Renal cortical epithelial cell (primary cell): Measurements from ENCODE around the gene BARHL2. TPM values are rescaled to one million over a fixed set of nuclear protein-coding genes. Genes with fewer than 3 reads are reported as not detected.

Experiments
- DNase-seq: peaks from one replicate; pipeline ENCODE4 v3.0.0-alpha.2; 2011; ENCODE audit warnings: low read depth
- total RNA-seq: library from RNA; depleted of rRNA; stranded (reverse); fragments of >200 nt; gene quantifications from 2 replicates; pipeline ENCODE4 v1.2.3, GENCODE V29; 2014

Gene BARHL2
- total RNA-seq, 1 donor from 2014 or later: not detected

DNA sequence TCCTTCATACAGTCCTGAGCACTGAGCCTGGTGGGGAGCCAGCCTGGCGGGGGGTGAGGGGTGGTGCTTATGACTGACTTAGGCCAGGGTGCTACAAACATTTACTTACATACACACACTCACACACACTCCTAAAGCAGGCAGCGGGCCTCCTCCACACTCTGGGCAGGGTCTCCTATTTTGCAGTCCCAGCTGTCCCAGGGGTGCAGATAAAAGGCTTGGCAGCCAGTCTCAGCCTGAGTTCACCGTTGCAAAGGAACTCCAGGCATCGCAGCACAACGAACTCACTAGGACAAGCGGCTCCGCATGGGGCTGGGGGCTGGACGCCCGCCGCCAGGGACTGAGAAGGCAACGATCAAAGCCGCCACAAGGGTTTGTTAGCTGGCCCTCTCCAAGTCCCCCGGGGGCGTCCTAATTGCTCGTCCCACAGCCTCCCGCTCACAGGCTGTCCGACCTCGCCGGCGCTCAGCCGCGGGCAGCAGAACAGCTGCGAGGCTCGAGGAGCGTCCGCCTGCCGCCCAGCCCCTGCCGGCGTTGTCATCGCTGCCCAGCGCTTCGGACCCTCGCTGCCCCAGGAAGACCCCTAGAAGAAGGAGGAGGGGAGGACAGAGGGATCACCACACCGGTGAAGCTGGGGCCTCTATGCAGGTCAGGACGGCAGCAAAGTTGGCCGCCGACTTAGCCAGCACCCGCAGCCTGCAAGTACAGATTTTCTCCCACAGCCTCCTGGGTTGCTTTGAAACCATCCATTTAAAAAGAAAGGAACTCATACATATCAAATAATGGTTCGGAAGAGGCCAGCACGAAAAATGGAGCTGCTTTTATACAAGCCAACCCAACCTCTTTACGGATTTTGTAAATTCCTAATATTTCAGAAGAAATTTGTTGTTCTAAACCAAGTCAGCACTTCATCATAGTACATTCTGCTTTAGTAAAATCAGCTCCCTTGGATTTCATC lies 6.2 kb downstream of the BARHL2 start:
- no peak for DNase-seq

DNA sequence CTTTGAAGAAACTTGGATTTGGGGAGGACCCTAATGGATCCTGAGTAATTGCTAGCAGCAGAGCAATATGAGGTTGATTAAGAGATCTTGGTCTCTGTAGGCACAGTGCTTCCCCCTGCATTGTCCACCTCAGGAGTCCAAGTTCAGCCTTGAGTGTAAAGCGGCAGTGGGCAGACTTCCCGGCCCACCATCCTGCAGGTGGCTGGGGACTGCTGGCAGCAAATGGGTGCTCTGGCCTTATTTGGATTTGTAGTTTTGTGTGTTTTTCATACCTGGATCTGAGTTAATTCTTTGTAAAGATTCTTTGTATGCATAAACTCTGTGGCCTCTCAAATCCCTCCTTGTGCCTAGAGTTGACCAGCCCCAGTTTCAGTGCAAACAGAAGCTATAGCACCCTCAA lies 7.6 kb downstream of the BARHL2 start:
- no peak for DNase-seq

DNA sequence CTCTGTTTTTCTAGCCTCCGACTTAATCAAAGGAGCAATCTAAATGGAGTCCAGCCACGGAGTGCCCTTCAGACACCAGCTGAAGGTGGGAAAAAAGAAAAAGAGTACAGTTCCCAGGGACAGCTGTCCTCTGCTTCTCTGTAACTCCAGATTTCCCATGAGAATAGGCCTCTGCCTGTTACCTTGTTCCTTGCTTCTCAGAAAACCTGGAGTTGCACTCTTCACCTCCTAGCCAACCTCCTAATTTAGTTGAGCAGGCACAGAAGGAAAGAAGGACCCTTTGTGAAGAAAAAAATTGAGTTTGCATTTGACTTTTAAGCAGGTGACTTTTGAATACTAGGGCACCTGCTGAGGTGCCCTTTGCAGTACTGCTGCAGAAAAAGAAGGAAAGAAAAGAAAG lies 8.3 kb downstream of the BARHL2 start:
- DNase-seq: no peak

DNA sequence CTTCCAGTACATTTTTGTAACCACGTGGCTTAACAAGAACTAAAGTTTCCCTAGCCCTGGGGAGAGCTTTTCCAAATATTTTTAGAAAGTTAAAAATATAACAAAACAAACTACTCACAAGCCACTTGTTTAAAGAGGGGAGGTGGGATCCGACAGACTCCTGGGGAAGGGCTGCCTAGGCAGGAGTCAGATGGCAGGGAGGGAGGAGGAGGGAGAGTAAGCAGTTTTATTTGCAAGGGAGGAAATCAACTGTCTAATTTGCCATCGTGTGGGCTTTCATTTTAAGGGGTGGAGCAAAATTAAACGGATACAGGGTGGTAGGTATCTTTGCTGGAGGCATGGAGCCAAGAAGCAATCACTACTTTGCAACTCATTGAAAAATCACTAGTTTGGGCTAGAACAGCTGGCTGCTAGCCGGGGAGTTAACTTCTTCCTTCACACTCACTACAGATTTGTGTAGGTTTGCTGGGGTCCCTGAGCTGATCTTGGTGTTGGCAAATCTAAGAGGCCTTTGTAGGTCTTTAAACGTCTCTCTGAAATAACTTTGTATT lies 8.8 kb downstream of the BARHL2 start:
- no peak for DNase-seq

DNA sequence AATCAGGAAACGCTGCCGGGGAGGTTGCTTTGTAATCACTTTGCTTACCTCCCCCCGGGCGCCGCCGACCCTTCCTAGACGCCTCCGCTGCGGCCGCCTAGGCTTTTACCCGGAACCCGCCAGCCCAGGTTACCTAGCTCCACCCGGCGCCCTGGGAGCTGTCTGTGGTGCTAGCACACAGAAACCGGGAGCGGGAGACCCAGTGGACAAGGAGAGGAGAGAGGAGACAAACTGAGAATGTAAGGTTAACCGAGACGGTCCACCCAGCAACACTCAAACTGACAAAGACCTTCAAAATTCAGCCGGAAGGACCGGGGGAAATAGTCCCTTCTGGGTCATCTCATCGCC lies 9.8 kb downstream of the BARHL2 start:
- DNase-seq: peak; percentile 29

DNA sequence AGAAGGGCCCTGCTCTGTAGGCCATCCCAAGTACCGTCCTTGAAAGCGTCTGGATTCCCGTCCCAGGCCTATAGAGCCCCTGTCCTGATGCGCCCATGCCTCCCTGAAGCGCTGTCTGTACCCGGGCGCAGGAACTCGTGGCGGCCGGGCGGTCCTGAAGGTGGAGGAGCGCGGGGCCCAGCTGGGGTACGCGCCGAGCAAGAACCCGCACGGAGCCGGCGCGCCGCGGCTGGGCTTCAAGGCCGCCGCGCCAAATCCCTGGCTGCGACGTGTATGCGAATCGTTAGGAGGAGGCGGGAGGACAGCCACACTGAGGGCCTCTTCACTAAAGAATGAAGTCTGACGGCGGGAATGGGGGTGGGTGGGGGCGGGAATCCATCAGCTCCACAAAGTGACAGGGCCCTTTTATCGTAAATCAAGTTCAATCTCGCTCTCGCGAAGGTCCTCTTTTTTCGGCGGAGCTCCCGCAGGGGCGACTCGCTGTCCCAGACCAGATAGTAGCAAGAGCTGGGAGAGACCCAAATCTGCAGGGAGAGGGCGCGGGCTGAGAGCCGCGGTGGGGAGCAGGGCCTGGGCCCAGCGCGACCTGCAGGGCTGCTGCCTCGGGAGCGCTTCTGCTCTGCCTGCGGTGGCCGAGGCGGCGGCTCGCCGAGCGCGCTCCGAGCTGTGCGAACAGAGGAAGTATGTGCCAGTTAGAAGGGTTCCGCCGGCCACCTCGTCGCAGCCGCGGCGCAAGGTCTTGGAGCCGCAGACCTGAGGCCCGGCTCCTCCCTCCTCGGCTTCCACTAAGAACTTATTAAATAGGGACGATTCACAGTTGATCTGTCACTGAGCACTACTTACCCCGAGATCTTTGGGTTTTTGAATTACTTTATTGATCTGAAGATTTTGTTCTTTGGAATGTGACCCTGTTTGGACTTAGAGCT lies 10.4 kb downstream of the BARHL2 start:
- peak; percentile 1 for DNase-seq

DNA sequence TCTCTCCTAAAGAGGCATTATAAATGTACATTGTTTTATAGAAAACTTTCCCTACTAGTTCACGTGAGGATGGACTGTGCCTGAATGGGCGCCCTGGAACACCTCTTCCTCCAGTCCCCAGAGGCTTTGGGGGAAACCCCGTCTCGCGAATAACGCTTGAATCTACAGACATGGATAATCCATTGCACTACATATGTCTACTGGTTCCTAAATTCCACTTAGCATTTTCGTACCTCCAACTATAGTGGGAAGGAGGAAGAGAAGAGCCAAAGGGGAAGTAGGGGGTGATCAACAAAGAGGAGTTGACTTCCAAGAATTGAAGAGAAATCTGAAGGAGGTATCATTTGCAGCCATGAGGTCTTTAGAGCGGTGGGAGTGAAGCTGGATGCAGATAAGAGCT lies 11.1 kb downstream of the BARHL2 start:
- DNase-seq: no peak

DNA sequence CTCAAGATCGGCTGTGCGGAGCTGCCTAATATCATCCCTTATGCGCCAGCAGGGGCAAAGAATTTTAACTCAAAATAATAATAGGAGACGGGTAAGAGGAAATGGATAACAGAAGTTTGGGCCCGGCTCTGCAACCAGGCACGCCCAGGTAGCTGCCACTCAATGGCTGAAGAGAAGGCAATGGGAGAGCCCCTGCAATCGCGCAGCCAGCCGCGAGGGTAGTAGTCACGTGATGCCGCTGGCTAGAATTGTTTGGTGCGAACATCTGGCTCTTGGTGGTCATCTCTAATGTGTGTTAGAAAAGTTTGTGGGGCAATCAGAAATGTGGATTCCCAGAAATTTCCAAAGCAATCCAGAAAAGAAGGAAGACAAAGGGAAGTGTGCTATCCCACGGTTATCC lies 12.3 kb downstream of the BARHL2 start:
- no peak for DNase-seq

DNA sequence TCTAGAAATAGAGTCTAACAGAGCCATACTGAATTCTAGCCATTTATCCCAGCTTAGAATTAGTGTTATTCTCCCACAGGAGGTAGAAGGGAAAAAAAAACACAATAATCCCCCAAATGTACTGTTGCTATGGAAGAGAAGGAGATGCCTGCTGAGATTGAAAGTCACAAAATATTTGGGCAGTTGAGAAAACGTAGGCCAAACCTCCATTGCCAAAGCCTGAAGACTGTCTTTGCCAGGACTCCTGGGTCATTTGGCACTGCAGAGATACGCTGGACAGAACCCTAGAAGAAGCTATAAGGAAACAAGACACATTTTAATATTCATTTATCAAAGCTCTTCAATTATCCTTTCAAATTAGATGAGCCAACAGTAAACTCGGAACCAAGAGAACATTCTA lies 22.3 kb downstream of the BARHL2 start:
- DNase-seq: no peak

DNA sequence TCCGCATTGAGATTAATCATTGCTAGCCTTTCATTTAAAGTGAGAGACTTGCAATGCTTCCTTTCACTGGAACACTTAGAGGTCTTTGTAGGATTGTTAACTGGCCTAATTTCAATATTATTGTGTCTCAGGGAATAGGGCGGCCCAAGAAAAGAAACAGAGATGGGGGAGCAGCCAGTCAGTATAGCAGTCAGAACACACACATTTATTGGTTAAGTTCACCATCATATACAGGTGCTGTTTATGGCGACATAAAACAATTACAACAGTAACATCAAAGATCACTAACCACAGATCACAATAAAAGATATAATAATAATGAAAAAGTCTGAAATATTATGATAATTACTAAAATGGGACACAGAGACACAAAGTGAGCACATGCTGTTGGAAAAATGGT lies 29.4 kb downstream of the BARHL2 start:
- DNase-seq: no peak

DNA sequence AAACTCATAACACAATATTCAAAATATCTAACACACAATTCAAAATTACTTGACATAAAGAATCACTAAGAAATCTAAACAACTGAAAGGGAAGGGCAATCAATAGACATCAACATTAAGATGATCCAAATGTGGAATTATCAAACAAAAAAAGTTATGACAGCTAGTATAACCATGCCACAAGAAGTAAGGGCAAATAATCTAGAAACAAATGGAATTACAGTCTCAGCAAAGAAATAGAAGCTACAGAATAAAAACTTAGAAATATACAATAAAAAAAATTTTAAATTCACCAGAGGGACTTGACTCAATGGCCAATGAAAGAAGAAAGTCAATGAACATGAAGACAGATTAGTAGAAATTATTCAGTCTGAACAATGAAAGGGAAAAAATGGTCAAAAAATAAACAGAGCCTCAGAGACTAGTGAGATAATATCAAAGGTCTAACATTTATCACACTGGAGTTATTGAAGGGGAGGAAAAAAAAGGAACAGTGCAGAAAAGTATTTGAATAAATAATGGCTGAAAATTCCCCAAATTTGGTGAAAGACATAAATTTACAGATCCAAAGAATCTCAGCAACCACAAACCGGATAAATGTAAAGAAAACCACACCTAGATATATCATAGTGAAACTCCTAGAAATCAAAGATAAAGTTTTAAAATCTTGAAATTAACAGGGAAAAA lies 41.8 kb downstream of the BARHL2 start:
- no peak for DNase-seq

DNA sequence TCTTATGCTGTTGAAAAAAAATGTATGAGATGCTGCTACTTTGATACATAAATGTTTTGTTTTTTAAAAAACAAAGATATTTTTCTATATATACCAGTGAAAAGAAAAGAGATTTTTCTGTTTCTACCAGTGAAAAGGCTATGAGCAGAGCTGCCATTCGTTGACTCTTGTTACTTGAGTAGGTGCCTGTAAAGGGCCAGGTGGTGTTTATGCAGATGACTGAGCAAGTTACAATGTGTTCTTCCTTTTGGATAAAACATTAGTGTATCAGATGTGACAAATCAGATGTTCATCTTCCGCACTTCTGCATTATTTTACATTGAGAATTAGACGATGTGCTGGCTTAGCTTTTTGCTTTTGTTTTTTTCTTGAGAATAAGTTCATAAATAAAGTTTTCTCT lies 45.4 kb downstream of the BARHL2 start:
- DNase-seq: no peak

DNA sequence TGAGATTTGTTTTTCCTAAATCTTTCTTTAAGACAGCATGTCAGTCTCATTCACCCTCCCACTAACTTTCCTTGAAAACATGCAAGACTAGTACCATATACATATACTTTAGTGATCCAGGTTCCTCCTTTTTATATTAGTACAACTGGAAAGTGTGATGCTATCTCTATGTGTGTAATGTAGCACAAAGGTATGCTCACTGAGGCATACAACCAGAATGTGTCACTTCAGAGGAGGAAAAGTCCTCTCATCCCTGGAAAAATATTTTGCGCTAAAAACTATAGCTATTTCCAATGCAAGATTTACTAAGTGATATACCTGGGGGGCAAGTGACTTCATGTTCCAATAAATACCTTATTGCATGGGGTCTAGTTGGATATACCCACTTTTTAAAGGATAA lies 45.9 kb downstream of the BARHL2 start:
- DNase-seq: no peak
